NT2/D1 (cell line): Measurements from ENCODE around the gene OR1L4.

Experiments
- SUZ12 ChIP-seq: IDR thresholded peaks from 2 replicates; pipeline ENCODE4 v1.6.1; 2011; ENCODE audit not compliant: insufficient read length, insufficient read depth; ENCODE audit errors: extremely low read depth
- YY1 ChIP-seq: IDR thresholded peaks from 2 replicates; pipeline ENCODE4 v1.6.1; 2011; ENCODE audit not compliant: insufficient read length, insufficient read depth
- ZNF274 ChIP-seq: IDR thresholded peaks from 2 replicates; pipeline ENCODE4 v1.6.1; 2011; ENCODE audit warnings: mild to moderate bottlenecking, low read depth, low read length

DNA sequence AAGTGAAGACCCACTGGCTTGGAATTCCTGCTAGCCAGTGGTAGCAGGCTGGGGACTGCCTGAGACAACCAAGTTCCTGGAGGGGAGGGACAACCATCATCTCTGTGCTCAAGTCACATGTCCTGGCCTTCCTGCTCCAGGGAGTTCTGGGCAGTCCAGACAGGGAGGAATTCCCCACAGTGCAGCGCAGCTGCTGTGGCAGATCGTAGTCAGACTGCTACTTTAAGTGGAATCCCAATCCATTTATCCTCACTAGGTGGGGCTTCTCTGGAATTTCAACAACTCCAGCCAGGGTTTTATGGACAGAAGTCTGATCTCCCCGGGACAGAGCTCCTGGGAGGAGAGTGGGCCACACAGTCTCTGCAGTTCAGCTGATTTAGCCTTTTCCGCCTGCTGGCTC, 44.0 kb downstream of the OR1L4 start:
- TF ChIP-seq YY1, result no peak
- no peak for TF ChIP-seq ZNF274
- no peak for TF ChIP-seq SUZ12
